ENCODE data around the gene MRTFB. TPM values are rescaled to one million over a fixed set of nuclear protein-coding genes. Genes with fewer than 3 reads are reported as not detected.

MRTFB gene
- total and polyA plus RNA-seq, 2 of the 13 experiments (the other 11 are each of a cell fraction or from before 2014, with no cell fraction given), result 11.4 to 14.0 TPM

DNA sequence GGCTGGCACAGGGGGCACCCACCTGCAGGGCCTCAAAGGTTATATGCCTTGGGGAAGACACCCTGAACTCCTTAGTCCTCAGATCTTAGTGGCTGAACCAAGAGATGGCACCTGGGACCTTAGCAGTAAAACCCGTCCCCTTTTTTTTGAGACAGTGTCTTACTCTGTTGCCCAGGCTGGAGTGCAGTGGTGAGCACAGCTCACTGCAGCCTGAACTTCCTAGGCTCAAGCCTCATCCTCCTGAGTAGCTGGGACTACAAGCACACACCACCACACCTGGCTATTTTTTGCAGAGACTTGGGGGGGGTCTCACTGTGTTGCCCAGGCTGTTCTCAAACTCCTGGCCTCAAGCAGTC, 237.2 kb downstream of the MRTFB start:
- no peaks in the 10 kb centered on the region for H3K9me3 ChIP-seq (ENCODE audit: low read length)
- 92% methylated on average over 1 of the region's 1 CpG for WGBS (ENCODE audit: low lambda C conversion rate)
- DNase-seq (ENCODE audit: low spot score) (no peak), FAIRE-seq (no peak), ATAC-seq (no peak)
- peaks cover 71% of the 10 kb centered on the region for H3K4me1 ChIP-seq (ENCODE audit: insufficient read depth, low read length)
- no peak overlapping the region for H2AFZ ChIP-seq (ENCODE audit: low read length)
- intact Hi-C loops (cut with micrococcal nuclease; ENCODE audit: unreplicated experiment), result no loop called here
- H3K27me3 ChIP-seq (ENCODE audit: control insufficient read depth in 1 of 2, insufficient read depth in 2 of 2, low read length in 2 of 2), result no peaks in the 10 kb centered on the region; a peak in 1 of 5 replicates
- BruUV-seq (replicated peaks), result no TSS peak
- POLR2A ChIA-PET, result interaction anchor here (0.8 kb wide), 1 partner anchor 23 kb away, joined by 4 read pairs; no protein-coding TSS in a partner anchor
- in situ Hi-C loops (cut with HindIII; ENCODE audit: extremely low pct_ligation_motif_present, low pct_unique_long_range_greater_than_20kb), result no loop called here
- peaks cover 9 to 11% of the 10 kb centered on the region in 2 experiments; a peak in 4 of 5 replicates for H3K36me3 ChIP-seq (replicated peaks in 1 of 2; ENCODE audit: control insufficient read depth in 1 of 2, insufficient read depth in 2 of 2, low read length in 2 of 2)
- H4K20me1 ChIP-seq (ENCODE audit: insufficient read depth, low read length), result peaks cover 63% of the 10 kb centered on the region; the same call in 1 of the 2 replicates
- TF ChIP-seq BORCS8-MEF2B (CRISPR knock-in tag; IDR thresholded peaks at IDR 0.05) (peak; percentile 59; the same call in 1 of the 2 replicates), ZMYM3 (CRISPR knock-in tag; IDR thresholded peaks at IDR 0.05) (0 out of 2 replicates have a peak, but pooled peaks have one; percentile 46), ZNF121 (CRISPR knock-in tag; IDR thresholded peaks at IDR 0.05) (peak; percentile 90), SIX1 (CRISPR knock-in tag; IDR thresholded peaks at IDR 0.05; ENCODE audit: borderline replicate concordance) (no peak)
- TF ChIP-seq, protein P1, sequence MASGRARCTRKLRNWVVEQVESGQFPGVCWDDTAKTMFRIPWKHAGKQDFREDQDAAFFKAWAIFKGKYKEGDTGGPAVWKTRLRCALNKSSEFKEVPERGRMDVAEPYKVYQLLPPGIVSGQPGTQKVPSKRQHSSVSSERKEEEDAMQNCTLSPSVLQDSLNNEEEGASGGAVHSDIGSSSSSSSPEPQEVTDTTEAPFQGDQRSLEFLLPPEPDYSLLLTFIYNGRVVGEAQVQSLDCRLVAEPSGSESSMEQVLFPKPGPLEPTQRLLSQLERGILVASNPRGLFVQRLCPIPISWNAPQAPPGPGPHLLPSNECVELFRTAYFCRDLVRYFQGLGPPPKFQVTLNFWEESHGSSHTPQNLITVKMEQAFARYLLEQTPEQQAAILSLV (CRISPR knock-in tag; IDR thresholded peaks at IDR 0.05; ENCODE audit: borderline replicate concordance), result peak; percentile 48; the same call in 1 of the 2 replicates
- CTCF ChIA-PET (ENCODE audit: low intra/inter-chr PET ratio, low total read pairs), result no interaction called here
- no peak overlapping the region for H3K4me3 ChIP-seq (replicated peaks in 1 of 3; ENCODE audit: insufficient read depth in 1 of 3, low read depth in 2 of 3, low read length in 3 of 3)
- H3K27ac ChIP-seq (ENCODE audit: extremely low read length, insufficient read depth, low read length), result no peak overlapping the region
- H3K9ac ChIP-seq (ENCODE audit: insufficient read depth, low read depth, low read length), result no peak overlapping the region
- H3K4me2 ChIP-seq (ENCODE audit: low read depth, low read length), result no peak overlapping the region
- H3K79me2 ChIP-seq (ENCODE audit: insufficient read depth, low read length), result peaks cover 95% of the 10 kb centered on the region

All from HepG2 (cell line).